Psoas muscle (tissue), 8 donors: ENCODE measurements around the gene ZNF618. TPM values are rescaled to one million over a fixed set of nuclear protein-coding genes. Genes with fewer than 3 reads are reported as not detected.

Experiments
- ATAC-seq, 4 donors: fragments of 200-7000 bp; cut with Tn5 transposase; one replicate each; pipeline ENCODE4 v1.9.1; 2020; ENCODE audit warnings: moderate library complexity in 3 of 4, mild to moderate bottlenecking in 2 of 4
- DNase-seq, 2 donors: peaks; one replicate each; pipeline ENCODE4 v3.0.0-alpha.2; 2020
- H3K27ac ChIP-seq: fragments of 200-600 bp; one replicate; pipeline ENCODE4 v1.8.0; 2022
- H3K27me3 ChIP-seq, 3 donors: fragments of 200-600 bp in 1 of 3; one replicate each; pipeline versions ENCODE4 v1.6.1 to v1.8.0; 2013 to 2022; ENCODE audit warnings: low read length in 2 of 3, mild to moderate bottlenecking in 2 of 3, moderate library complexity in 1 of 3; ENCODE audit not compliant: insufficient read depth in 3 of 3
- H3K36me3 ChIP-seq, 2 donors: fragments of 200-600 bp in 1 of 2; one replicate each; pipeline versions ENCODE4 v1.6.1 to v1.8.0; 2013 to 2022; ENCODE audit warnings: low read depth in 1 of 2, mild to moderate bottlenecking in 1 of 2, moderate library complexity in 1 of 2; ENCODE audit not compliant: insufficient read depth in 1 of 2
- H3K4me1 ChIP-seq: fragments of 200-600 bp; one replicate; pipeline ENCODE4 v1.8.0; 2022
- H3K4me3 ChIP-seq: fragments of 200-600 bp; one replicate; pipeline ENCODE4 v1.8.0; 2022; ENCODE audit warnings: mild to moderate bottlenecking
- H3K9me3 ChIP-seq: fragments of 200-600 bp; one replicate; pipeline ENCODE4 v1.8.0; 2022
- CTCF ChIP-seq: fragments of 200-600 bp; IDR thresholded peaks from one replicate; pipeline ENCODE4 v1.8.0; 2022; ENCODE audit warnings: antibody characterized with exemption
- WGBS, 3 donors: extraction: QIAGEN DNeasy Blood & Tissue Kit; methylation state at CpG; one replicate each; pipeline versions ENCODE4 v1.1.6 to v1.1.7; 2013; 5-methylcytosine and 5-hydroxymethylcytosine counted together
- intact Hi-C, 2 donors: fragments of 100-400 bp; cut with DNase I; formaldehyde crosslinking; loops; one replicate each; pipeline versions ENCODE4 v1.11.0 to v1.14.2; 2022
- polyA plus RNA-seq, 3 donors: library from polyadenylated mRNA; stranded (reverse); fragments of 200-250 nt; gene quantifications; one replicate each; pipeline ENCODE4 v1.2.3, GENCODE V29; 2013
- total RNA-seq, 4 donors: library from RNA; stranded (reverse); fragmentation: NEBNext Ultra II Directional in 2 of 4; extraction: Animal tissue kit (Norgen Biotek cat#: 25700) in 2 of 4; gene quantifications; one replicate each; pipeline versions ENCODE4 v1.2.1 to v1.2.4, GENCODE V29; 2021 to 2023
- donor health status: healthy with polysubstance abuse.
- donor health status: DM: no; HTN: no; CAD: no; lungs with moderate emphysema.
- donor health status: Bipolar disorder and iron deficiency.
- donor health status: healthy.
- donor health status: DM: yes; HTN: yes; CAD: no.
- donor health status: DM: no; HTN: no; CAD: no.
- donor health status: DM: no; HTN: no; CAD: no.
- donor health status: DM: yes; HTN: yes; CAD: no.

The ZNF618 gene
- total and polyA plus RNA-seq, 7 donors: 0.31 to 2.7 (median 1.2) TPM

DNA sequence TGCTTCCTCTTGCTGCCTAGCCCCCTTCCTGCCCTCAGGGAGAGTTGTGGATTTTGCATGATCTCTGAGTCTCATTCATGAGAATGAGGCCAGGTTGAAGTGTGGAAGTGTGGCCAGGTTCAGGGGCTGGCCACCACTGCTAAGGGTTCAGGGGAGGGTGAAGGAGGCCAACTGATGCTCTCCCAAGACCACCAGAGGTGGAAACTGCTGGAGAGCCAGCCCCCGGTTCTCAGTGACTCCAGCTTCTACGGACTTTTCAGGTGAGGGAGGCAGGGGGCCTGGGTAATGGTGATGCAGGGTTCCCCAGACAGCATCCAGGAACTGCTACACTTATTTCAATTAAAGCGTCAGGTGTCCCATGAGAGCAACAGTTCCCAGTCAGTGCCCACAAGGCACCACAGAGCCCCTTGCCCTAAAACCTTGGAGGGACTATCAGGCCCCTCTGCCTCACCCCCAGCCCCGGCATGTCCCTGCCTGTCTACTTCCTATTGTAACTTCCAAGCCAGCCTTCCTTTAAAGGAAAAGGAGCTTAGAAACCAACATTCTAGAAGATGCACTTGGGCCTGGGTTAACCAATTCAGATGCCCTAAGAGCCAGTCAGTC is 151.9 kb downstream of the ZNF618 start:
- Histone ChIP-seq H3K4me1 (no peaks in the 10 kb centered on the region), H3K27me3 (no peaks in the 10 kb centered on the region), H3K9me3 (peaks cover 13% of the 10 kb centered on the region), H3K4me3 (no peak overlapping the region), H3K36me3 (peaks cover 0 to 20% of the 10 kb centered on the region in 2 donors), H3K27ac (no peak overlapping the region)
- ATAC-seq (no peak), DNase-seq (no peak)
- 97% methylated on average over 4 of the region's 4 CpGs for WGBS, 3 donors
- no peak for TF ChIP-seq CTCF
- intact Hi-C loops: no loop called here

GRCh38 chr9:114028646-114029045 is 152.5 kb downstream of the ZNF618 start:
- DNase-seq (no peak), ATAC-seq (no peak)
- H3K27ac ChIP-seq: no peak overlapping the region
- no peak overlapping the region for H3K4me3 ChIP-seq
- H3K9me3 ChIP-seq: peaks cover 8% of the 10 kb centered on the region
- WGBS, 3 donors: 97 to 98% (median 97%) methylated on average over 22 of the region's 22 CpGs
- H3K36me3 ChIP-seq: peaks cover 0 to 20% of the 10 kb centered on the region in 2 donors
- H3K27me3 ChIP-seq: no peaks in the 10 kb centered on the region
- intact Hi-C loops: no loop called here
- TF ChIP-seq CTCF: no peak
- no peaks in the 10 kb centered on the region for H3K4me1 ChIP-seq

DNA sequence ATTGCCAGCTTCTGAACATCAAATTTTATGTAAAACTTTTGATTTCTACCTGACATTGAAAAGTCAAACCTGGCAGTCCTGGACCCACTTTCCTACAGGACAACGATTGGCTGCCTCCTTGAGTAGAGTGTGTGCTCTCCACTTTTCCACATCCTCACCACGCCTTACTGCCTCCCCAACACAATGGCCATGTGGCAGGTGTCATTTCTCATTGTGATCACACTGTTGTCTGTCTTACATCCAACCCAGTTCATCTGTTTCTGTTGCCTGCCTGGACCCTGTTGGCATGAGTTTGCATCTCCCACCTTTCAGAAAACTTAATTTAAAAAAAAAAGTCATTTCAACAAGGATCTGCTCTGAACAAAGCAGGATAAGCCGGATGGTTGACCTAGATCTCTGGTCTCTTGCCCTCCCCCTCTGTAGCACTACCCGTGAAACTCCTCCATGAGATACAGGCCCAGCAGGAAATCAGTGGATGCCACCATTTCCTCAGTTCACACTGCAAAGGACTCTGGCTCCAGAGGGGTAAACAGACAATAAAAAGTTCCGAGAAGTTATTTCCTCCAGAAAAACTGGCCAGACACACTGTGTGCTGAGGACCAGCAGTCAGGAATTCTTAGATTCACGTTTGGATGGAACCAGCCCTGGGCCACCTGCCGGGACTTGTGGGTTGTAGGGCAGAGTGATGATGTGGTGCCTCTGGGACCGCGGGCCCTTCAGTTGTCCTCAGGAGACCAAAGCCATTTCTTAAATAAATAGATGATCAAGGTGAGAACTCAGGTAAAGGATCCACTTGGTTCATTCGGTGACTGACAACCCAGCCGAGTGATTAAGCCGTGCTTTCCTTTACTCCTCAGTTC is 153.4 kb downstream of the ZNF618 start:
- H3K36me3 ChIP-seq: peaks cover 0 to 20% of the 10 kb centered on the region in 2 donors
- intact Hi-C loops: loop anchor here (5.0 kb wide), 3 partner anchors 62 to 347 kb away; no protein-coding TSS in a partner anchor

GRCh38 chr9:114030364-114030763 is 154.3 kb downstream of the ZNF618 start:
- Histone ChIP-seq H3K4me1 (peaks cover 5% of the 10 kb centered on the region), H3K36me3 (peaks cover 0 to 20% of the 10 kb centered on the region in 2 donors)
- no peak for TF ChIP-seq CTCF

More for the DNA sequence above, 153.4 kb downstream of the ZNF618 start:
- 87 to 91% (median 88%) methylated on average over 12 of the region's 12 CpGs for WGBS, 3 donors
- Histone ChIP-seq H3K9me3 (no peaks in the 10 kb centered on the region), H3K4me1 (peaks cover 5% of the 10 kb centered on the region), H3K27ac (no peak overlapping the region), H3K4me3 (no peak overlapping the region), H3K27me3 (no peaks in the 10 kb centered on the region)
- DNase-seq: no peak
- no peak for ATAC-seq
- TF ChIP-seq CTCF: no peak

More at GRCh38 chr9:114030364-114030763, 154.3 kb downstream of the ZNF618 start:
- DNase-seq (no peak), ATAC-seq (no peak)
- no peak overlapping the region for H3K27ac ChIP-seq
- intact Hi-C loops: loop anchor here (5.0 kb wide), 3 partner anchors 63 to 348 kb away; no protein-coding TSS in a partner anchor
- 94 to 99% (median 95%) methylated on average over 9 of the region's 9 CpGs for WGBS, 3 donors
- H3K9me3 ChIP-seq: no peaks in the 10 kb centered on the region
- no peak overlapping the region for H3K4me3 ChIP-seq
- no peaks in the 10 kb centered on the region for H3K27me3 ChIP-seq
